ENCODE results near the gene GATB. TPM values are rescaled to one million over a fixed set of nuclear protein-coding genes. Genes with fewer than 3 reads are reported as not detected.

The GATB gene
- total RNA-seq, 1 donor from 2014 or later: 14.2 TPM

GRCh38 chr4:151677193-151677592 lies 83.6 kb downstream of the GATB start:
- H3K4me3 ChIP-seq: no peak overlapping the region
- DNase-seq: no peak
- ATAC-seq: no peak
- no peak overlapping the region for H3K27ac ChIP-seq
- H3K27me3 ChIP-seq (ENCODE audit: low read depth): no peaks in the 10 kb centered on the region
- H3K4me1 ChIP-seq: no peaks in the 10 kb centered on the region
- TF ChIP-seq CTCF (IDR thresholded peaks at IDR 0.05): no peak
- no peaks in the 10 kb centered on the region for H3K9me3 ChIP-seq
- no peaks in the 10 kb centered on the region for H3K36me3 ChIP-seq
- intact Hi-C loops (cut with DNase I): no loop called here

- TF ChIP-seq CTCF (IDR thresholded peaks at IDR 0.05): no peak
- Histone ChIP-seq H3K9me3 (no peaks in the 10 kb centered on the region), H3K27ac (no peak overlapping the region), H3K27me3 (ENCODE audit: low read depth) (no peaks in the 10 kb centered on the region), H3K36me3 (no peaks in the 10 kb centered on the region), H3K4me1 (no peaks in the 10 kb centered on the region), H3K4me3 (no peak overlapping the region)
- intact Hi-C loops (cut with DNase I): no loop called here
- DNase-seq (no peak), ATAC-seq (no peak)
Measured at GRCh38 chr4:151676301-151676700, 84.5 kb downstream of the GATB start.

- H3K27me3 ChIP-seq (ENCODE audit: low read depth): no peaks in the 10 kb centered on the region
- H3K4me3 ChIP-seq: no peak overlapping the region
- DNase-seq (no peak), ATAC-seq (peak in 1 of 2 donors; percentile 16)
- no peaks in the 10 kb centered on the region for H3K9me3 ChIP-seq
- H3K36me3 ChIP-seq: peaks cover 5% of the 10 kb centered on the region
- no peak for TF ChIP-seq CTCF (IDR thresholded peaks at IDR 0.05)
- intact Hi-C loops (cut with DNase I): no loop called here
- H3K27ac ChIP-seq: no peak overlapping the region
- no peaks in the 10 kb centered on the region for H3K4me1 ChIP-seq
Measured at GRCh38 chr4:151675411-151675971, 85.3 kb downstream of the GATB start.

GRCh38 chr4:151674804-151675391 lies 85.9 kb downstream of the GATB start:
- peak overlapping the region; percentile 39 for H3K4me3 ChIP-seq
- ATAC-seq: peak; percentile 71 to 91
- no peak for TF ChIP-seq CTCF (IDR thresholded peaks at IDR 0.05)
- H3K27me3 ChIP-seq (ENCODE audit: low read depth): no peaks in the 10 kb centered on the region
- peak; percentile 63 for DNase-seq
- intact Hi-C loops (cut with DNase I): no loop called here
- no peaks in the 10 kb centered on the region for H3K4me1 ChIP-seq
- no peaks in the 10 kb centered on the region for H3K9me3 ChIP-seq
- peaks cover 5% of the 10 kb centered on the region for H3K36me3 ChIP-seq
- H3K27ac ChIP-seq: no peak overlapping the region

GRCh38 chr4:151673908-151674520 lies 86.8 kb downstream of the GATB start:
- no peak for TF ChIP-seq CTCF (IDR thresholded peaks at IDR 0.05)
- DNase-seq: no peak
- peak overlapping the region; percentile 39 for H3K4me3 ChIP-seq
- no peaks in the 10 kb centered on the region for H3K9me3 ChIP-seq
- H3K27me3 ChIP-seq (ENCODE audit: low read depth): no peaks in the 10 kb centered on the region
- peak in 1 of 2 donors; percentile 42 for ATAC-seq
- no peak overlapping the region for H3K27ac ChIP-seq
- H3K4me1 ChIP-seq: no peaks in the 10 kb centered on the region
- H3K36me3 ChIP-seq: peaks cover 5% of the 10 kb centered on the region
- intact Hi-C loops (cut with DNase I): no loop called here
